IPS DF 6.9 (cell line): Measurements from ENCODE around the gene TMEM92.
"Not testable (repeated sequence)": the region's sequence is repeated elsewhere in the genome, so short reads cannot be mapped to it uniquely, and the experiment has no call there.

Experiments used
- DNase-seq: peaks from one replicate; pipeline ENCODE4 v3.0.0-alpha.2; 2013; ENCODE audit warnings: low read depth, low spot score
- H3K27ac ChIP-seq: one replicate; pipeline ENCODE4 v1.5.1; 2013; ENCODE audit warnings: low read length, control low read depth
- H3K27me3 ChIP-seq: 2 replicates; pipeline ENCODE4 v1.6.1; 2013; ENCODE audit warnings: mild to moderate bottlenecking, low read length; ENCODE audit not compliant: control insufficient read depth, insufficient read depth
- H3K36me3 ChIP-seq: 2 replicates; pipeline ENCODE4 v1.6.1; 2013; ENCODE audit warnings: low read length; ENCODE audit not compliant: control insufficient read depth, insufficient read depth
- H3K4me1 ChIP-seq: 2 replicates; pipeline ENCODE4 v1.6.1; 2013; ENCODE audit warnings: low read length; ENCODE audit not compliant: control insufficient read depth, insufficient read depth
- H3K4me3 ChIP-seq: 2 replicates; pipeline ENCODE4 v1.5.1; 2013; ENCODE audit warnings: mild to moderate bottlenecking, low read length
- H3K9me3 ChIP-seq: 2 replicates; pipeline ENCODE4 v1.6.1; 2013; ENCODE audit warnings: low read length, inconsistent platforms; ENCODE audit not compliant: control insufficient read depth, insufficient read depth
- whole genome bisulfite sequencing: extraction: QIAGEN DNeasy Blood & Tissue Kit; methylation state at CpG from one replicate; pipeline ENCODE4 v1.1.7; 2013; ENCODE audit warnings: mixed read lengths, missing lambda C conversion rate; ENCODE audit not compliant: insufficient read length, insufficient coverage; 5-methylcytosine and 5-hydroxymethylcytosine counted together

The TMEM92 gene

GRCh38 chr17:50287302-50287701 is 13.0 kb downstream of the TMEM92 start:
- H3K27ac ChIP-seq, DNase-seq, H3K9me3 ChIP-seq, H3K27me3 ChIP-seq, H3K4me3 ChIP-seq, H3K36me3 ChIP-seq, H3K4me1 ChIP-seq: not testable (repeated sequence)
- no CpG with 5 or more reads among the region's 7 CpGs for WGBS

GRCh38 chr17:50288306-50288705 is 14.0 kb downstream of the TMEM92 start:
- no peak overlapping the region for H3K4me3 ChIP-seq

GRCh38 chr17:50289278-50289677 is 15.0 kb downstream of the TMEM92 start:
- WGBS, result no CpG with 5 or more reads among the region's 3 CpGs
- Histone ChIP-seq H3K36me3 (no peaks in the 10 kb centered on the region), H3K9me3 (no peaks in the 10 kb centered on the region), H3K27ac (no peak overlapping the region), H3K4me1 (peaks cover 2% of the 10 kb centered on the region; the same call in 1 of the 2 replicates), H3K27me3 (no peaks in the 10 kb centered on the region), H3K4me3 (no peak overlapping the region)
- no peak for DNase-seq

More at GRCh38 chr17:50288306-50288705, 14.0 kb downstream of the TMEM92 start:
- Histone ChIP-seq H3K36me3 (no peaks in the 10 kb centered on the region), H3K27me3 (no peaks in the 10 kb centered on the region), H3K27ac (no peak overlapping the region), H3K4me1 (peaks cover 4% of the 10 kb centered on the region), H3K9me3 (no peaks in the 10 kb centered on the region)
- WGBS, result no CpG with 5 or more reads among the region's 4 CpGs
- no peak for DNase-seq

GRCh38 chr17:50289991-50290702 is 15.9 kb downstream of the TMEM92 start:
- Histone ChIP-seq H3K4me1 (peaks cover 2% of the 10 kb centered on the region; the same call in 1 of the 2 replicates), H3K27ac (no peak overlapping the region), H3K36me3 (no peaks in the 10 kb centered on the region), H3K4me3 (no peak overlapping the region), H3K9me3 (no peaks in the 10 kb centered on the region), H3K27me3 (no peaks in the 10 kb centered on the region)
- WGBS, result no CpG with 5 or more reads among the region's 8 CpGs
- no peak for DNase-seq

- Histone ChIP-seq H3K4me1 (peaks cover 2% of the 10 kb centered on the region; the same call in 1 of the 2 replicates), H3K9me3 (no peaks in the 10 kb centered on the region), H3K36me3 (no peaks in the 10 kb centered on the region), H3K4me3 (no peak overlapping the region), H3K27me3 (no peaks in the 10 kb centered on the region), H3K27ac (no peak overlapping the region)
- WGBS, result no CpG with 5 or more reads among the region's 1 CpG
- no peak for DNase-seq
Observed at GRCh38 chr17:50290933-50291332, 16.7 kb downstream of the TMEM92 start.

- DNase-seq, result no peak
- no peak overlapping the region for H3K27ac ChIP-seq
- no CpG with 5 or more reads among the region's 3 CpGs for WGBS
- peaks cover 2% of the 10 kb centered on the region; the same call in 1 of the 2 replicates for H3K4me1 ChIP-seq
- H3K9me3 ChIP-seq, result no peaks in the 10 kb centered on the region
- no peak overlapping the region for H3K4me3 ChIP-seq
- H3K36me3 ChIP-seq, result no peaks in the 10 kb centered on the region
- no peaks in the 10 kb centered on the region for H3K27me3 ChIP-seq
Observed at GRCh38 chr17:50292465-50292864, 18.2 kb downstream of the TMEM92 start.

- DNase-seq, result no peak
- H3K9me3 ChIP-seq, result no peaks in the 10 kb centered on the region
- H3K36me3 ChIP-seq, result no peaks in the 10 kb centered on the region
- no CpG with 5 or more reads among the region's 4 CpGs for WGBS
- H3K4me3 ChIP-seq, result no peak overlapping the region
- H3K27ac ChIP-seq, result no peak overlapping the region
- peaks cover 2% of the 10 kb centered on the region; the same call in 1 of the 2 replicates for H3K4me1 ChIP-seq
- no peaks in the 10 kb centered on the region for H3K27me3 ChIP-seq
Observed at GRCh38 chr17:50295021-50295420, 20.8 kb downstream of the TMEM92 start.

GRCh38 chr17:50297407-50297865 is 23.2 kb downstream of the TMEM92 start:
- no peak for DNase-seq

GRCh38 chr17:50298018-50298417 is 23.8 kb downstream of the TMEM92 start:
- Histone ChIP-seq H3K27me3 (no peaks in the 10 kb centered on the region), H3K36me3 (no peaks in the 10 kb centered on the region), H3K4me1 (no peaks in the 10 kb centered on the region), H3K27ac (no peak overlapping the region), H3K4me3 (no peak overlapping the region), H3K9me3 (no peaks in the 10 kb centered on the region)
- no CpG with 5 or more reads among the region's 11 CpGs for WGBS
- no peak for DNase-seq

More at GRCh38 chr17:50297407-50297865, 23.2 kb downstream of the TMEM92 start:
- no peak overlapping the region for H3K27ac ChIP-seq
- H3K4me1 ChIP-seq, result no peaks in the 10 kb centered on the region
- no peak overlapping the region for H3K4me3 ChIP-seq
- no peaks in the 10 kb centered on the region for H3K36me3 ChIP-seq
- H3K9me3 ChIP-seq, result no peaks in the 10 kb centered on the region
- H3K27me3 ChIP-seq, result no peaks in the 10 kb centered on the region
- WGBS, result no CpG with 5 or more reads among the region's 7 CpGs

- H3K9me3 ChIP-seq, result no peaks in the 10 kb centered on the region
- DNase-seq, result no peak
- no peaks in the 10 kb centered on the region for H3K27me3 ChIP-seq
- H3K36me3 ChIP-seq, result no peaks in the 10 kb centered on the region
- no CpG with 5 or more reads among the region's 3 CpGs for WGBS
- no peak overlapping the region for H3K27ac ChIP-seq
- no peaks in the 10 kb centered on the region for H3K4me1 ChIP-seq
- H3K4me3 ChIP-seq, result no peak overlapping the region
Observed at GRCh38 chr17:50299776-50300175, 25.5 kb downstream of the TMEM92 start.

GRCh38 chr17:50300824-50301223 is 26.6 kb downstream of the TMEM92 start:
- H3K27ac ChIP-seq, H3K36me3 ChIP-seq, H3K4me3 ChIP-seq, DNase-seq, H3K4me1 ChIP-seq, H3K27me3 ChIP-seq, H3K9me3 ChIP-seq: not testable (repeated sequence)
- no CpG with 5 or more reads among the region's 1 CpG for WGBS
